GM12873 (cell line): Measurements from ENCODE around the gene EXOSC9.

Source experiments
- TF ChIP-seq, protein P1 (sequence below): IDR thresholded peaks from 2 replicates; pipeline ENCODE4 v1.5.1; 2012; ENCODE audit warnings: low read depth, mild to moderate bottlenecking, moderate library complexity, low read length, control low read depth; ENCODE audit not compliant: insufficient read depth; ENCODE audit errors: missing control alignments

EXOSC9 gene

DNA sequence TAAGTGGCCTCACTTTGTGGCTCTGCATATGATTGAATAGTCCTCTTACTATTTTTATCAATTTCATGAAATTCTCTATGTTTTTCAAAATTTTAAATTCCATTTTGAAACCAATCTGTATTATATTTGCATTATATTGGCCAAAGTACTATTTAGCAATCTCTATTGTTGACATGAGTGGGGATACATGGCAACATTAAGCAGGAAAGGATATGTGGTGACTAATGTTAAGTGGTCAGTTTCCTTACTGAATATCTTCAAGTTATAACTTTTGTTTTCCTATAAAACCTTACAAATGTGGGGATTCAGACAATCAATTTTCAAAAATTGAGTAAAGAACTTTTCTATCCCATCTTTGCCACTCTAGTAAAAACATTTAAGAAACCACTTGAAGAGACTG is 59.0 kb downstream of the EXOSC9 start:
- TF ChIP-seq, protein P1, sequence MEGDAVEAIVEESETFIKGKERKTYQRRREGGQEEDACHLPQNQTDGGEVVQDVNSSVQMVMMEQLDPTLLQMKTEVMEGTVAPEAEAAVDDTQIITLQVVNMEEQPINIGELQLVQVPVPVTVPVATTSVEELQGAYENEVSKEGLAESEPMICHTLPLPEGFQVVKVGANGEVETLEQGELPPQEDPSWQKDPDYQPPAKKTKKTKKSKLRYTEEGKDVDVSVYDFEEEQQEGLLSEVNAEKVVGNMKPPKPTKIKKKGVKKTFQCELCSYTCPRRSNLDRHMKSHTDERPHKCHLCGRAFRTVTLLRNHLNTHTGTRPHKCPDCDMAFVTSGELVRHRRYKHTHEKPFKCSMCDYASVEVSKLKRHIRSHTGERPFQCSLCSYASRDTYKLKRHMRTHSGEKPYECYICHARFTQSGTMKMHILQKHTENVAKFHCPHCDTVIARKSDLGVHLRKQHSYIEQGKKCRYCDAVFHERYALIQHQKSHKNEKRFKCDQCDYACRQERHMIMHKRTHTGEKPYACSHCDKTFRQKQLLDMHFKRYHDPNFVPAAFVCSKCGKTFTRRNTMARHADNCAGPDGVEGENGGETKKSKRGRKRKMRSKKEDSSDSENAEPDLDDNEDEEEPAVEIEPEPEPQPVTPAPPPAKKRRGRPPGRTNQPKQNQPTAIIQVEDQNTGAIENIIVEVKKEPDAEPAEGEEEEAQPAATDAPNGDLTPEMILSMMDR: no peak

DNA sequence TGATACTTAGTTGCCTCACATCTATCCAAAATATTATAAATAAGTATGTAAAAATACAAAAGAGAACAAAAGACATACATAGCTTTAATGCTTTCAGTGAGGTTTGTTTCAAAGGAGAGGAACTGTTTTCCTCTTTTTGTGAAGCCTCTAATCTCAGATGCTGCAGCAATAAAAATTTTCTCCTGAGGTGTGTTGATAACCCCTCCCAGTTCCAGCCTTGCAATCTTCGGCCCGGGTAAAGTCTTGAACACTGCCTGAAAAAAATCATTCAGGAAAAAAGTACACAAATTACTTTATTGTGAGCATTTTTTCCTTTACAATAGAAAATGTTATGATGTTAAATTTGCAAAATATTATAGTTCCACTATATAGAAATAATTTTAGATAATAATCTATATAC is 60.3 kb downstream of the EXOSC9 start:
- TF ChIP-seq, protein P1: no peak

DNA sequence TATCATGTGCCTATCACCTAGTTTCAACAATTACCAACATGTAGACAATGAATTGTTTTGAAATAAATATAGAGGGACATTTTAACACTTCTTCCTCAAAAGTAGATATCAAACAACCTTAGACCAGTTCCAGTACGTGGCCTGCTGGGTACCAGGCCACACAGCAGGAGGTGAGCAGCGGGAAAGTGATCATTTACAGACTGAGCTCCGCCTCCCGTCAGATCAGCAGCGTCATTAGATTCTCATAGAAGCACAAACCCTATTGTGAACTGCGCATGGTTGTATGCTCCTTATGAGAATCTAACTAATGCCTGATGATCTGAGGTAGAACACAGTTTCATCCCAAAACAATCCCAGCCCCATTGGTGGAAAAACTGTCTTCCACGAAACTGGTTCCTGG is 62.7 kb downstream of the EXOSC9 start:
- TF ChIP-seq, protein P1: no peak
